SH-SY5Y (cell line): ENCODE measurements around the gene VSTM2B.

Experiments
- GATA2 ChIP-seq: IDR thresholded peaks from 2 replicates; pipeline ENCODE4 v1.6.1; 2011; ENCODE audit warnings: mild to moderate bottlenecking, low read depth, low read length
- GATA3 ChIP-seq: IDR thresholded peaks from 2 replicates; pipeline ENCODE4 v1.6.1; 2011; ENCODE audit warnings: low read depth, mild to moderate bottlenecking, low read length, moderate library complexity

- TF ChIP-seq GATA2 (no peak), GATA3 (no peak)
These were observed 26.9 kb downstream of the VSTM2B start for GRCh38 chr19:29552454-29553280.
